Gastroesophageal sphincter (tissue), 3 donors: ENCODE results near the gene BTBD7.

Experiments
- EP300 ChIP-seq: sonication (generic); formaldehyde crosslinking; IDR thresholded peaks from one replicate; pipeline ENCODE4 v1.6.1; 2017; ENCODE audit warnings: antibody characterized with exemption, mild to moderate bottlenecking
- POLR2A ChIP-seq, 2 donors: fragments of 450-650 bp; IDR thresholded peaks; one replicate each; pipeline ENCODE4 v1.6.1; 2017; ENCODE audit warnings: antibody characterized with exemption in 2 of 2, mild to moderate bottlenecking in 2 of 2, moderate library complexity in 1 of 2
- POLR2AphosphoS5 ChIP-seq: sonication (generic); formaldehyde crosslinking; IDR thresholded peaks from one replicate; pipeline ENCODE4 v1.6.1; 2017; ENCODE audit warnings: antibody characterized with exemption
- TF ChIP-seq, protein P1 (sequence below), 4 experiments: fragments of 200-600 bp in 2 of 4; fragments of 450-650 bp in 2 of 4; sonication (generic) in 1 of 4; IDR thresholded peaks; one replicate each; pipeline ENCODE4 v1.5.1; 2017 to 2019; ENCODE audit warnings: antibody characterized with exemption in 4 of 4, mild to moderate bottlenecking in 2 of 4, moderate library complexity in 2 of 4

DNA sequence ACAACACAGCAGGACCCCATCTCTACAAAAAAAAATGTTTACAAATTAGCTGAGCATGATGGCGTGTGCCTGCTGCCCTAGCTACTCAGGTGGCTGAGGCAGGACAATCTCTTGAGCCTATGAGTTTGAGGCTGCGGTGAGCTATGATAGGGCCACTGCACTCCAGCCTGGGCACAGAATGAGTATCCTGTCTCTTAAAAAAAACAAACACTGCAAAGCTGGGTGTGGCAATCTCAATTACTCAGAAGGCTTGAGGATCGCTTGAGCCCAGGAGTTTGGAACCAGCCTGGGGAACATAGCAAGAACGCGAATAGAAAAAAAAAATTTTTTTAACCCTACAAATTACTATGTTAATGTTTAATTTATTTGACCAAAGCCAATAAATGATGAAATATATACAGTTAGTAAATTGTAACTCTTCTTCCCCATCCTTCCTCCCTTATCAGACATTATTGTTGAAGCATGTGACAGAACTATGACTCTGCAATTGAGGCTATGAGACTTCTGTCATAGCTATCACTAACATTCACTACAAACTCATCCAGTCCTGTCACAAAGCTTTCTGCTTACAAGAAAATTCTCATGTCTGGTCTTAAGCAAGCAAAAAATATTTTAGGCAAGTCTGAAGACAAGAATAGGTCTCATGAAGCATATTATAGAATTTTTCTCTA is 9.8 kb downstream of the BTBD7 start:
- no peak for TF ChIP-seq POLR2A (IDR thresholded peaks at IDR 0.05)
- no peak for TF ChIP-seq POLR2AphosphoS5
- TF ChIP-seq, protein P1, sequence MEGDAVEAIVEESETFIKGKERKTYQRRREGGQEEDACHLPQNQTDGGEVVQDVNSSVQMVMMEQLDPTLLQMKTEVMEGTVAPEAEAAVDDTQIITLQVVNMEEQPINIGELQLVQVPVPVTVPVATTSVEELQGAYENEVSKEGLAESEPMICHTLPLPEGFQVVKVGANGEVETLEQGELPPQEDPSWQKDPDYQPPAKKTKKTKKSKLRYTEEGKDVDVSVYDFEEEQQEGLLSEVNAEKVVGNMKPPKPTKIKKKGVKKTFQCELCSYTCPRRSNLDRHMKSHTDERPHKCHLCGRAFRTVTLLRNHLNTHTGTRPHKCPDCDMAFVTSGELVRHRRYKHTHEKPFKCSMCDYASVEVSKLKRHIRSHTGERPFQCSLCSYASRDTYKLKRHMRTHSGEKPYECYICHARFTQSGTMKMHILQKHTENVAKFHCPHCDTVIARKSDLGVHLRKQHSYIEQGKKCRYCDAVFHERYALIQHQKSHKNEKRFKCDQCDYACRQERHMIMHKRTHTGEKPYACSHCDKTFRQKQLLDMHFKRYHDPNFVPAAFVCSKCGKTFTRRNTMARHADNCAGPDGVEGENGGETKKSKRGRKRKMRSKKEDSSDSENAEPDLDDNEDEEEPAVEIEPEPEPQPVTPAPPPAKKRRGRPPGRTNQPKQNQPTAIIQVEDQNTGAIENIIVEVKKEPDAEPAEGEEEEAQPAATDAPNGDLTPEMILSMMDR (IDR thresholded peaks at IDR 0.05): no peak
- TF ChIP-seq EP300: no peak
